GM19025 (cell line): ENCODE measurements around the gene SAMD8.
"Not testable (repeated sequence)": the region's sequence is repeated elsewhere in the genome, so short reads cannot be mapped to it uniquely, and the experiment has no call there.

Experiments used
- ATAC-seq: cut with Tn5 transposase; IDR thresholded peaks from one replicate; pipeline ENCODE4 v1.9.1; 2021; ENCODE audit warnings: mild to moderate bottlenecking, low read depth, moderate library complexity; ENCODE audit not compliant: unreplicated experiment

The SAMD8 gene

DNA sequence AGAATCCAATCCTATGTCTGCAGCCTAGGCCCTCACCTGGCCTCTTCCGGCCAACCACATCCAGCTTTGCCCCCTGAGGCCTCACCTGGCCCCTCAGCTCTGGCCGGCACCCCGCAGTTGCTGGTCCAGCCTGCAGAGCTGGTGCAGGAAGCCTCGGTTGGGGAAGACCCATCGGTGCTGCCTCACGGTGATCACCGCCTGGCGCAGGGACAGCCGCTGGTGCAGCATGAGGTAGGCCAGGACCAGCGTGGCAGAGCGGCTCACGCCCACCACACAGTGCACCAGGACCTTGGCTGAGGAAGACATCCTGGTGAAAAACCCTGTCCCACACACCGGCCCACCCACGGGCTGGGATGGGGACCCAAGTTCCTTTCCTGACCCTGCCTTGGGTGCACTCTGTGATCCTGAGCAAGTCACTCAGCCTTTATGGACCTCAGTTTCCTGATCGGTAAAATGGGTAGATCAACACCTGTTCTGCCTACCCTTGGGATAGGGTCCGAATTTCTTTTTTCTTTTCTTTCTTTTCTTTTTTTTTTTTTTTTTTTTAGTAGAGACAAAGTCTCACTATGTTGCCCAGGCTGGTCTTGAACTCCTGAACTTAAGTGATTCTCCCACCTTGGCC lies 5.8 kb upstream of the SAMD8 start:
- ATAC-seq, result no peak

DNA sequence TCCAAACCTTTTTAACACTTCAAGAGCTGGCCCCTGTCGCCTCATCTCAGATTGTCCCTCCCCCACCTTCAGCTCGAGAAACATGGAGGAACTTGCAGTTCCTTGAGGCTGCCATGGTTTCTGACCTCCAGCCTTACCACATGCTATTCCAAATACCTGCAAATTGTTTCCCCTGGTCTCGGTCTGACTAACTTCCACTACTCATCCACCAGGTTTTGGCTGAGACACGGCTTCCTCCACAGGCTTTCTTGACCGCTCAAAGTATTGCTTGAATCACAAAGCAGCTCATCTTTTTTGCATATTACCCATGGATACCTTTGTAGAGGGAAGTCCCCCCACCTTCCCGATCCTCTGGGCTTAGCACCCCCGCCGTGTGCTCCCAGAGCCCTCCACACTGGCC lies 5.2 kb upstream of the SAMD8 start:
- no peak for ATAC-seq

DNA sequence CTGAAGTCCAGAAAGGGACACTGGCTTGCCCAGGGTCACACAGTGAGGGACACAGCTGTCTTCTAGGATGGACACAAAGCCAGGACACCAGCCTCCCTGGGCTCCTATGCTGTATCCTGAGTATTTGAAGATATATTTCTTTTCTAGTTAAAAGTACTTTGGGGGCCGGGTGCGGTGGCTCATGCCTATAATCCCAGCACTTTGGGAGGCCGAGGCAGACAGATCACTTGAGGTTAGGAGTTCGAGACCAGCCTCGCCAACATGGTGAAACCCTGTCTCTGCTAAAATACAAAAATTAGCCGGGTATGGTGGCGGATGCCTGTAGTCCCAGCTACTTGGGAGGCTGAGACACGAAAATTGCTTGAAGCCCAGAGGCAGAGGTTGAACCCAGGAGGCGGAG lies 4.6 kb upstream of the SAMD8 start:
- ATAC-seq, result not testable (repeated sequence)

DNA sequence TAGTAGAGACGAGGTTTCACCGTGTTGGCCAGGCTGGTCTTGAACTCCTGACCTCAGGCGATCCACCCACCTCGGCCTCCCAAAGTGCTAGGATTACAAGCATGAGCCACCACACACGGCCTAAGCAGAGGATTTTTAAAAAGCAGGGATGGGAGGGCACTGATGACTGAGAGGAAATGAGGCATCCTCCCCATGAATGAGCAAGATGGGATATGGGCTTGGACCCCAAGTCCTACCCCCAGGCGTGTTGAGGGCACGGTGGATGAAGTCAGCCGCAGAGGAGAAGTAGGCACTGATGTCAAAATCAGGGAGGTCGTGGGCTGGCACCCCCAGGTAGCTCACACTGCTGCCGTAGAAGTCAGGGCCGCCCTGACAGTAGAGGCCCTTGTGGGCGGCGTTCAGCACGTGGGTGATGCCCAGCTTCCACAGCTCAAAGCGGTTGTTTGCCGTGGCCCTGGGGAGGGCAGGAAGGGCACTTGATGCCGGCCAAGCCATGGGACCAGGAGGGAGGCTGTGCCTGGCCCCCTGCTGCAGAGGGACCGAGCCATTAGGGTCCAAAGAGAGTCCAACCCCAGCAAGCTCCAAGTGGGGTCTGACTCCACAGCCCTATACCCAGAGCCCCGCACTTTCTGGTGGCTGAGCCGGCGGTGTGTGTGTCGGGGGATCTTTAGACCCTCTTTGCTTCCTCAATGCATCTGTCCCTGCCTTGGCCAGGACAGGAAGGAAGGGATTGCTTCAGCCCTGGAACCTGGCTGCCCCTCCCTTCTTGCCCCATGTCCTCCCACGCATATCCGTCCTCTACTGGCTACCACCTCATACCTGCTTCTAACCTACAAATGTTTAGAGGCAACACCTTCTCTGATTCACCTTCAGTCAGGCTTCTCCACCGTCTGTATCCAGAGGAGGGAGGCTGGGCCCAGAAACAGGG lies 3.4 kb upstream of the SAMD8 start:
- no peak for ATAC-seq

DNA sequence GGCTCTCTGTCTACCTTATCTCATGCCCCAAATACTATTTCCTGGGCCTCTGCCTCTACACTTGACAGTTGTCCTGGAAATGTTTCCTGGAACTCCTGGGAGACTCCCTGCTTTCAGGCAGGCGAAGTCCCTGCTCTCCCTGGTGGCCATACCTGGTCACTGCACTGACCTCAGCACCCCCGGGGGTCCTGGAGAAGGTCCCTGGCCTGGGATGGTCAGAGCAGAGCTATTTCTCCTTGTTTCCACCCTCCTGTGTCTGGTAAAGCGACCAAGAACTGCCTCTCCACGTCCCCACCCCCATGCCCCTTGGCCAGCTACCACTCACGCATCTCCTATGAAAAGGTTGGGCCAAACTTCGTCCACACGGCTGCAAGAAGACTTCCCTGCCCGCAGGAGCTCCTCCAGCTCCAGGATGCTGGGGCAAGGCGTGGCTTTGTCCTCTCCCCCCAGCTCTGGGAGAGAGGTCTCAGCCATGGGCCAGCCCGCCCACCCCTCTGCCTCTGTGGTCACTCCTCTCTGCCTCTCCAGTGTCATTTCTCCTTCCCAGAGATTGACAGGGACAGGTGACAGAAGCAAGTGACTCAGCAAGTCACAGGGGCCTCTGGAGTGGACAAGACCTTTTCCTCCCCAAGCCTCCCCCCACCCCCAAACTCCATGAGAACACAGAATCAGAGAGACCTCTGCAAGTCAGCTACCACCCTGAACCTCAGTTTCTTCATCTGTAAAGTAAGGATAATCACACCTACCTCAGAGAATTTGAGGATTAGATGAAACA lies 2.6 kb upstream of the SAMD8 start:
- ATAC-seq, result no peak

DNA sequence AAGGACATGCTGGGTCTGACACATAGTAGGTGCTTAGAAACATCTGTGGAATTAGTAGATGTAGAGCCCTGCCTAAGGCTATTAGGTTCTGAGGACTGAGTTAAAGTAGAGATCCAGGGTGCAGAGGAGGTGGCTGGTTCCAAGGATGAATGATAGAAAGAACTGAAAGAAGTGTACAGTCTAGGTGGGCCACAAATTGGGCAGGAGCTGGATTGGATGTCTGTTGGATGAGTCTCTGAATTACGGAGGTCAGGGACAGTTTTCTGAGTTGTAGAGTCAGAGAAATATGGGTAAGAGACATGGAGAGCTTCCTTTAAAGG lies 2.0 kb upstream of the SAMD8 start:
- ATAC-seq, result no peak

DNA sequence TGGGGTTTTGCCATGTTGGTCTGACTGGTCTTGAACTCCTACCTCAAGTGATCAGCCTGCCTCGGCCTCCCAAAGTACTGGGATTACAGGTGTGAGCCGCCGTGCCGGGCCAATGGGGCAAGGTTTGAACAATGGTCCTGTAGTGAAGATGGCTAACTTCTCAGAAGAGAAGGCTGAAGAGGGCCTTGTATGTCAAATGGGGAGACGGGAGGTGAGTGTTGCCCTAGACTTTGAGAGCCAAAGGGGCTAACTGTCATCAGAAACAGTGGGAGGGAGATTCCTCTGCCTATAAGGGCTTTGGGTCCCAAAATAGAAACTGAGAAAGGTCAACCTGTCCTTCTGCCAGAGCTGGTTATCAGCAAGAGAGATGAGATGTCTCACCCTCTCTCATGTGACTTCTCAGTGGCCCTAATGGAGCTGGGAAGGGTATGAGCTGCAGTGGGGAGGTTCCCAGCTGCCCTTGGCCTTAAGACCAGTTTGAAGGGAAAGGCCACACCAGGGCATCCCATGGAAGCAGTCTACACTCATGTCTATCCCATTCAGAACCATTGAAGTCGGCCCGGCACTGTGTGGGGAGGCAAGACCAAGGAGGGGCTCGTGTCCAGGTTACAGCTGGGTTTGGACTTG lies 1.3 kb upstream of the SAMD8 start:
- no peak for ATAC-seq

DNA sequence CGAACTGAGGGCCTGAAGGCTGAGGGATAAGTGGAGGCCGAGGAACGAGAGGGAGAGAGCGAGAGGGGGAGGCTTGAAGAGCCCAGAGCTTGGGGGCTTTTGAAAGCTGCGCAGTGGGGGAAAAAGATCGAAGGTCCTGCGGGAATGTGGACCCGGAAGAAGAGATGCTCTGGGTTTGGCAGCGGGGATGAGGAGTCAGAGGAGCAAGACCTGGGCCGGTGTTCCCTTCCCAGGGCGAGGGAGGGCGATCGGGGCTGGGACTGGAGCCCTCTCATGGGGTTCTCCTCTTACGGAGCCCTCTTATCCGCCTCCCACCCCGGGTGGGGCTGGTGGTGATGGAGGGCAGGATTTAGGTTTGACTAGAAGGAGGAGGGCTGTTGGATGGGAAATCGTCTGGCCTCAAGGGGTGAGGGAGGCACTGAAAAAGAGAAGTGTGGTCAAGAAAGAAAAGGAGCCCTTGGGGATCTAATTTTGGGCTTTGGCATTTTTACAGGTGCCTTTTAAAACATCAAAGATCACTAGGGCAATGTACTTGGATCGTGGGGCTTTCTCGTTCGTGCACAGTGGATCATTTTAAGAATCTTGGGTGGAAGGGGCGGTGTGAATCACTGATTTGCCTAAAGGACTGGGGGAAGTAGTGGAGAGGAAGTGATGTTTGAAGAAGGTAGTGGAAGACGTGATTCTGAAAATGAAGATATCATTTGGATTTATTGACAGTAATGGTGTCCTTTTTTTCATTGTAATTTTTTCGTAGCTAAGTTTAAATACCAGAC lies 637 bp downstream of the SAMD8 start:
- peak; percentile 13 for ATAC-seq

DNA sequence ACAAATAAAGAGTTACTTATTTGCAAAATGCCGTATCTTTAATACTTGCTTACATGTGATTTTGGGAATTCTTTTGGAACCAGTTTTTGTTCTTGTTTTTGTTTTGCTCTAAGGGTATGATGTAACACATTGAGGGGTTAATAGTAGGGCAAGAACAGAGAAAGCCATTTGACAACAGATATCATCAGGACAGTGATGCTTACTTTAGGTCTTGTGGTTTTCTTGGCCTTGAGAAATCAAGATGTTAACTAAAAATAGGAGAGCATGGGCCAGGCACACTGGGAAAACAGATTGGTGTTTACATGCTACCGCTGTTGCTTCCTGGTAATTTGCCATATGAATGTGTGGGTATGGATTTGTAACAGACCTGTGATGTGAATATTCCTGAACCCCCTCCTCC lies 3.7 kb downstream of the SAMD8 start:
- ATAC-seq, result no peak

DNA sequence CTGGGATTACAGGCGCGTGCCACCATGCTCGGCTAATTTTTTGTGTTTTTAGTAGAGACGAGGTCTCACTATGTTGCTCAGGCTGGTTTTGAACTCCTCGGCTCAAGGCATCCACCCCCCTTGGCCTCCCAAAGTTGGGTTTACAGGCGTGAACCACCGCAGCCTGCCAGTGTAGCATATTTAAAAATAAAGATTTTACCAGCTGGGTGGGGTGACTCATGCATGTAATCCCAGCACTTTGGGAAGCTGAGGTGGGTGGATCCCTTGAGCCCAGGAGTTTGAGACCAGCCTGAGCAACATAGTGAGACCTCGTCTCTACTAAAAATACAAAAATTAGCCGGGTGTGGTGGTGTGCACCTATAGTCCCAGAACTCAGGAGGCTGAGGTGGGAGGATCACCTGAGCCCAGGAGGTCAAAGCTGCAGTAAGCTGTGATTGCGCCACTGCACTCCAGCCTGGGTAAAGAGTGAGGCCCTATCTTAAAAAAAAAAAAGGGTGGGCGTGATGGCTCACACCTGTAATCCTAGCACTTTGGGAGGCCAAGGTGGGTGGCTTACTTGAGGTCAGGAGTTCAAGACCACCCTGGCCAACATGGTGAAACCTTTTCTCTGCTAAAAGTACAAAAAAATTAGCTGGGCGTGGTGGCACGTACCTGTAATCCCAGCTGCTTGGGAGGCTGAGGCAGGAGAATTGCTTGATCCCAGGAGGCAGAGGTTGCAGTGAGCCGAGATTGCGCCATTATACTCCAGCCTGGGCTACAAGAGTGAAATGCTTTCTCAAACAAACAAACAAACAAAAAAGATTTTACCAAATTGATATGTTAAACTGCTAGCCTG lies 5.7 kb downstream of the SAMD8 start:
- not testable (repeated sequence) for ATAC-seq

DNA sequence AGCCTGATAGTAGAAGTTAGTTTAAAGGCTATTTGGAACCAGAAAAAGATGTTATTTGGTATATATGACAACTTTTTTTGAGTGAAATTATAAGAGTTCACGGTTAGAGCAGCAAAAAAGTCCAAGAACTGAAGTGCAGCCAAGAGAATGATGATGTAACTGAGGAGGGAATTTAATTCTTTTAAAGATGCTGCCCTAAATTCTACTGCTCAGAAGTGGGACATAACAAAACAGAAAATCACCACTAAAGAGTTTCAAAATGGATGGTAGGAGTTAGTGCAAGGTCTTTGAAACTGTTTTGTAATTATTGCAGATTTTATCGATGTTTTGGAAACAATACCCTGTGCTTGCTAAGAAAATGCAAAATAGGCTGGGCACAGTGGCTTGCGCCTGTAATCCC lies 6.5 kb downstream of the SAMD8 start:
- ATAC-seq, result no peak

DNA sequence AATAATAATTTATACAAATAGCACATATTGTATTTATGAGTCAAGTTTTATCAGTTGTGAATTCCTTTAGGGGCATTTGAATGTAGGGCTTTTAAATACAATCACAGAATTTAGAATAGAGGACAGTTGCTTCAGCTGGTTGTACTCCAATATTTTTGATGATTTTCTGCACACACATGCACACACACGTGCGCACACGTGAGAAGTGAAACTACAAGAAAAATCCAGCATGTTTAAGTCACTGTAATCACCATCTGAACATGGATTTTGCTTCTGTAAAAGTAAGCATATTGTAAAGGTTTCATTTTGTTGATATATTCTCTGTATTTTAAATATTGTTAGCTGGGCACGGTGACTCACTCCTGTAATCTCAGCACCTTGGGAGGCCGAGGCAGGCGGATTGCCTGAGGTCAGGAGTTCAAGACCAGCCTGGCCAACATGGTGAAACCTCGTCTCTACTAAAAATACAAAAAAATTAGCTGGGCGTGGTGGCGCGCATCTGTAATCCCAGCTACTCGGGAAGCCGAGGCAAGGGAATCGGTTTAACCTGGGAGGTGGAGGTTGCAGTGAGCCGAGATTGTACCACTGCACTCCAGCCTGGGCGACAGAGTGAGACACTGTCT lies 8.1 kb downstream of the SAMD8 start:
- ATAC-seq, result not testable (repeated sequence)

DNA sequence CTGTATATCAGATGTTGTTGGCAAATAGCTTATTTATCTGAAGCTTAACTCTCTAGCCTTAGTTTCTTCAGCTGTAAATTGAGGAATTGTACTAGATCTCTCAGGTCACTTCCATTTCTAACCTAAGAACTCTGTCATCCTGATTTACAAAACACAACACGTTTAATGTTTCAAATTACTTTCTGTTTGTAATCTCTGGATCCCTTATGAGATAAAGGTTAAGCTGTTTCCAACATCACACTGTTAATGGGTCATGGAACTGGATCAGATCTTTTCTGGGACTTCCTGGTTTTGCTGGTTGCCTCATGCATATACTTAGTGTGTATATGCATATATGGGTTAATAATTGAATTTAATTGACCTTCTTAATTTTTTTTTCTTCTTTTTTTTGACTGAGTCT lies 9.9 kb downstream of the SAMD8 start:
- no peak for ATAC-seq

DNA sequence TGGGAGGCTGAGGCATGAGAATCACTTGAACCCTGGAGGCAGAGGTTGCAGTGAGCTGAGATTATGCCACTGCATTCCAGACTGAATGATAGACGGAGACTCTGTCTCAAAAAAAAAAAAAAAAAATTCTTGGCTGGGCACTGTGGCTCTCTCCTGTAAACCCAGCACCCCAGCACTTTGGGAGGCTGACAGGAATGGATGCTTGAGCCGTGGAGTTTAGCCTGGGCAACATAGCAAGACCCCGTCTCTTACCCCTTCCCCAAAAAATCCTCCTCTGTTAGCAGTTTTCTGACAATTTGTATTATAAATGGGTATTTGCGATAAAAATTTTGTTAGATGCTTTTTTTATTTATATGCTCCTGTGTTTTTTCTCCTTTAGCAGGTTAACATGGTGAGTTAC lies 11.0 kb downstream of the SAMD8 start:
- no peak for ATAC-seq

DNA sequence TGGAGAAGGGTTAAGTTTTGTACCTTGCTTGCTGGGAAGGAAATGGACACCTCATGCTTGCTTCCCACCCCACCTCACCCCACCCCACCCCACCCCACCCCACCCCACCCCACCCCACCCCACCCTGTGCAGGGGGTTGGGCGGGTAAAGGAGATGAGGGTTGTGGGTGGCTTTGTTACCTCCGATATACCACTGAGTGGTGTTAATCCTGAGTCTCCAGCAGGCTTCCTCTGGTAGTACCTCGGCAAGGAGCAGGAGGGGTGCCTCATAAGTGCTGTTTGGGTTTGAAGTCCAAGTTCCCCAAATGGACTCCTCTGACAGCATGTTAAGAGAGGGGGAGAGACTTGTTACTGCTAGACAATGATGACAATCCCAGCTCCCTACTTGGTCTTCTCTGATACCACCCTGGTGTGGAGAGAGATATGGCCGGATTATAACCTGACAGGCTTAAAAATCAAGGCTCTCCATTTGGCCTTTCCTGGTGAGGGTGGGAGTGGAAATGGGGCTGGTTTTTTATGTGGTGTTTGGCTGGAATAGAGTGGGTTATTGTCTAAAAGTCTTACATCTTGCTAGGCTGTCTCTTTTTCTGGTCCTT lies 11.7 kb downstream of the SAMD8 start:
- ATAC-seq, result no peak

DNA sequence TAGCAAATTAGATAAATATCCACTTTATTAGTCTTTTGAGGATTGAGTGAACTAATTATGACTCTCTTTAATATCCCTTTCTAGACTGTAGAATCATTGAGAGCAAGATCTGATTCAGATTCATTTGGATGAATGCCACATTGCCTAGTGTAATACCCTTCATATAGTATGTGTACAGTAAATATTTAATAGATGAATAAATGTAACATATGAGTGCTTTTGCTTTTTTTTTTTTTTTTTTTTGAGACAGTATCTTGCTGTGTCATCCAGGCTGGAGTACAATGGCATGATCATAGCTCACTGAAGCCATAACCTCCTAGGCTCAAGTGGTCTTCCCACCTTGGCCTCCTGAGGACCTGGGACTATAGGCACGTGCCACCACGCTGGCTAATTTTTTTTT lies 14.8 kb downstream of the SAMD8 start:
- no peak for ATAC-seq

DNA sequence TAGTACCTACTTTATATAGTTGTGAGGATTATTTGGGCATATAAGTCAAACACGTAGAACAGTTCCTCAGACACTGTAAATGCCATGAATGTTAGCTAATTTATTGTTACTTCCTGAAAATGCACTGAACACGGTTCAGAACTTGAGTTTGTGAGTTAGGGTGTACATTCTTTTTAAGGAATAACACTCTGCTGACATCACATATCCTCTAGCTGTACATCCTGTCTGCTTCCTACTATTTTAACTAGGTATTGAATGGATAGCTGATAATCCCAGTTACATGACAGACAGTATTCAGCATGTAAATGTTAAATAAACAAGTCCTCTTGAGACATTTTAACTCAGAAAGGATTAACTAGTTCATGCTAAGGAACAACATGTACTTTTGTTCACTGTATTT lies 16.0 kb downstream of the SAMD8 start:
- no peak for ATAC-seq

DNA sequence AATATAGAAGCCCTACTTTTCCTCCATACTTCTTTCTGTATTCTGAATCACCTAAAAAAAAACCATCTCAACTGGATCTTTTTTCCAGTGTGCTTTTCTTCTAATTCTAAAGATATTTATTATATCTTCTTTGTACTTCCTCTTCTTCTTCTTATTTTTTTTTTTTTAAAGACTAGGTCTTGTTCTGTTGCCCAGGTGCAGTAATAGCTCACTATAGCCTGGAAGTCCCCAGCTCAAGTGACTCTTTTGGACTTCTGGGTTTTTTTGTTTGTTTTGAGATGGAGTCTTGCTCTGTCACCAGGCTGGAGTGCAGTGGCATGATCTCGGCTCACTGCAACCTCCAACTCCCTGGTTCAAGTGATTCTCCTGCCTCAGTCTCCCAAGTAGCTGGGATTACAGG lies 17.5 kb downstream of the SAMD8 start:
- ATAC-seq, result not testable (repeated sequence)

DNA sequence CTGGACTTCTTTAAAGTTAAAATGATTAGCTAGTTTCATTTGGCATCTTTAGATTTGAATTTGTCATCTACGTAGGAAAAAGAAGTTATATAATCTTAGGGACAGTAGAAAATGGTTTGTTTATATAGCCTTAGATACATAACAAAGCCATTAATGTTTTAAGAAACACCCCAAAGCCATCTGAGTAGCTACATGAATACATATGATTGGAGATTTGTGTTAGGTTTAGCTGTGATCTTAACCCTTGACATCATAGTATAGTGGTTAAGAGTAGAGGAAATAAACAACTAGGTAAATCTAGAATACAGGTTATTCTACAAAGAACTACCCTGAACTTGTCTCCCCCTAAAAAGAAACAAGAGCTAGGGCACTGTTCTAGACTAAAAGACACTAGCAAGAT lies 18.1 kb downstream of the SAMD8 start:
- ATAC-seq, result no peak
